GM18909 (cell line): ENCODE results near the gene CACNA1I.

Experiments used
- ATAC-seq: cut with Tn5 transposase; IDR thresholded peaks from one replicate; pipeline ENCODE4 v1.9.1; 2021; ENCODE audit warnings: mild to moderate bottlenecking; ENCODE audit not compliant: unreplicated experiment, poor library complexity

Gene CACNA1I

DNA sequence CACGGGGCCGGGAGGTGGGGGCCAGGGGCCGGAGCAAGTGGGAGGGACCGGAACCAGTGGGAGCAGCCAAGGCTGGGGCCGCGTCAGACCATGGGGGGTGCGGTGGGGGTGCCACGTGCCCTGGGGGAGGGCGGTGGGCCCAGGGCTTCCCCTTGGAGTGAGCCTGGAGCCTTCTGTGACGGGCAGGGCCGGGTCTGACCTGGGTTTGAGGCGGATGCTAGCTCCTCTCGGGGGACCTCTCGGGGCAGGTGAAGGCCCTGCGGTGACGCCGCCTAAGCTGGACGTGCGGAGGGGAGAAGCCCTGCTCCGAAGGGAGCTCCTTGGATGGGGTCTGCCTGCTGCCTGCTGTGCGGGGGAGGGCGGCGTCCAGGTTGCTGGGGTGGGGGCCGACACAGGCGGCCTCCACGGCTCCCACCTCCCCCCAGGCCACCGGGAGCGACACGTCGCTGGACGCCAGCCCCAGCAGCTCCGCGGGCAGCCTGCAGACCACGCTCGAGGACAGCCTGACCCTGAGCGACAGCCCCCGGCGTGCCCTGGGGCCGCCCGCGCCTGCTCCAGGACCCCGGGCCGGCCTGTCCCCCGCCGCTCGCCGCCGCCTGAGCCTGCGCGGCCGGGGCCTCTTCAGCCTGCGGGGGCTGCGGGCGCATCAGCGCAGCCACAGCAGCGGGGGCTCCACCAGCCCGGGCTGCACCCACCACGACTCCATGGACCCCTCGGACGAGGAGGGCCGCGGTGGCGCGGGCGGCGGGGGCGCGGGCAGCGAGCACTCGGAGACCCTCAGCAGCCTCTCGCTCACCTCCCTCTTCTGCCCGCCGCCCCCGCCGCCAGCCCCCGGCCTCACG is 115.0 kb downstream of the CACNA1I start:
- no peak for ATAC-seq

DNA sequence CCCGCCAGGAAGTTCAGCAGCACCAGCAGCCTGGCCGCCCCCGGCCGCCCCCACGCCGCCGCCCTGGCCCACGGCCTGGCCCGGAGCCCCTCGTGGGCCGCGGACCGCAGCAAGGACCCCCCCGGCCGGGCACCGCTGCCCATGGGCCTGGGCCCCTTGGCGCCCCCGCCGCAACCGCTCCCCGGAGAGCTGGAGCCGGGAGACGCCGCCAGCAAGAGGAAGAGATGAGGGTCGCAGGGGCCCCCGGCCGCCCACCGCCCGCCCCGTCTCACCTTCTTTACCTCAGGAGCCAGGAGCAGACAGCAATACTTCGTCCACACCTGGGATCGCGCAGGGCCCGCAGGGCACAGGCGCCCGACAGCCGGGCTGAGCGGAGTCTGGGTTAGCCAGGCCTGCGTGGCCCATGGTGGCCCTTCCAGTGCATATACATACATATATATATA is 115.6 kb downstream of the CACNA1I start:
- ATAC-seq: no peak

- no peak for ATAC-seq
Measured at GRCh38 chr22:39686776-39687525, 116.4 kb downstream of the CACNA1I start.

- no peak for ATAC-seq
Measured at GRCh38 chr22:39688186-39688785, 117.7 kb downstream of the CACNA1I start.

- ATAC-seq: no peak
Measured at GRCh38 chr22:39689421-39689820, 118.9 kb downstream of the CACNA1I start.

GRCh38 chr22:39690881-39691605 is 120.5 kb downstream of the CACNA1I start:
- no peak for ATAC-seq

DNA sequence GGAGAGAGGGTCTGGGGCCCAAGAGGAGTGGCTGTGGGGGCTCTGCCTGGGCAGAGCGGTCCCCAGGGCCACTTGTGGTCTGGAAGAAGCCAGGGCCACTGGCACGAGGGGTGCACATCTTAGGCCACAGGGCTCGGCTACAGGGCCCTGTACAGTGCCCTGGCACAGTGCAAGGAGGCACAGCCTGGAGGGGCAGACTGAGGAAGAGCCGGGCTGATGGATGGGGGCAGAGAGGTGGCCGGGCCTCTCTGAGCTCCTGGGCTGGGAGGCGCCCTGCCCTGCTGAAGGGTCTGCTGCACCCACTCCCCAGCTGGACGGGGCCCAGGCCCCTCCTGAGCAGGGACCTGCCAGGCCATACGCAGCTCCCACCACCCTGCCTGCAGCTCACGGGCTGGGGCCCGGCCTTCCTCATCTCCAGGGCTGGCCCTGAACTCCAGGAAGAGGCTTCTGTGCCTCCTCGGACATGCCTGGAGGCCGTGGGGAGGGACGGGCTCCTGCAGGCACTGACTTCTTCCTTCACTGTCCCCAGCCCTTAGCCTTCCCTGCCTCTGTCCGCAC is 123.5 kb downstream of the CACNA1I start:
- ATAC-seq: no peak

- no peak for ATAC-seq
Measured at GRCh38 chr22:39697790-39698430, 127.4 kb downstream of the CACNA1I start.

DNA sequence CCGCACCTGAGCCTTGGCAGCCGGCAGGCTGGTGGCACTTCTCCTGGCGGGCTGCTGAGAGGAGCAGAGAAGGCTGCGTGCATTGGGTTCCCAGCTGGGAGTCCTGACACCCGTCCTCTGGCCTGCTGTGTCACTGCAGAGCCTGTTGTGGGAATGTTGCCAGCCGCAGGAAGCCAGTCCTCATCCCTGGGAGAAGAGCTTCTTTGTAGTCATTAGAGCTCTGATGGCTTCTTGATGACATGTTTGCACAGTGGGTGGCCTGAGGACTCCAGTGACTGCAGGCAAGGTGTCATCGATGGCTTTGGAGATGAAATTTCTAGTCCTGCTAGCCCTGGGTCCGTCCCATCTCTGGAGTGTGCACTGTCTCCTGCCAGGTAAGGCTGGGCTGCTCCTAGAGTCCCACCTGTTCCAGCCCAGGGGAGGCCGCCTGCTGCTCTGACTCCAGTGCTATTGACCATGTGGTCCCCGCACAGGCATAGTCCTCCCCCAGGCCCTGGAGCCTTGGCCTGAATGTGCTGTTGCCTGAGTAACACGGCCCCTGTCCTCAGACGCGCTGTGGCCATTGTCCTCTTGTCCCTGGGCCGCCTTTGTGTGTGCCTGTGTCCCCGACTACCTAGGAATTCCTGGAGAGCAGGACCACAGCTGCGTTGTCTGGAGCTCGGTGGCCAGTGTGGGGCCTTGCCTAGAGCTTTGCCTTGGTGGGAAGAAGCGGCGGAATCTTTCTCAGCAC is 129.2 kb downstream of the CACNA1I start:
- no peak for ATAC-seq

- no peak for ATAC-seq
Measured at GRCh38 chr22:39700565-39700964, 130.0 kb downstream of the CACNA1I start.

GRCh38 chr22:39703091-39703490 is 132.5 kb downstream of the CACNA1I start:
- ATAC-seq: no peak

GRCh38 chr22:39703928-39704639 is 133.5 kb downstream of the CACNA1I start:
- no peak for ATAC-seq

GRCh38 chr22:39705386-39705785 is 134.8 kb downstream of the CACNA1I start:
- no peak for ATAC-seq

DNA sequence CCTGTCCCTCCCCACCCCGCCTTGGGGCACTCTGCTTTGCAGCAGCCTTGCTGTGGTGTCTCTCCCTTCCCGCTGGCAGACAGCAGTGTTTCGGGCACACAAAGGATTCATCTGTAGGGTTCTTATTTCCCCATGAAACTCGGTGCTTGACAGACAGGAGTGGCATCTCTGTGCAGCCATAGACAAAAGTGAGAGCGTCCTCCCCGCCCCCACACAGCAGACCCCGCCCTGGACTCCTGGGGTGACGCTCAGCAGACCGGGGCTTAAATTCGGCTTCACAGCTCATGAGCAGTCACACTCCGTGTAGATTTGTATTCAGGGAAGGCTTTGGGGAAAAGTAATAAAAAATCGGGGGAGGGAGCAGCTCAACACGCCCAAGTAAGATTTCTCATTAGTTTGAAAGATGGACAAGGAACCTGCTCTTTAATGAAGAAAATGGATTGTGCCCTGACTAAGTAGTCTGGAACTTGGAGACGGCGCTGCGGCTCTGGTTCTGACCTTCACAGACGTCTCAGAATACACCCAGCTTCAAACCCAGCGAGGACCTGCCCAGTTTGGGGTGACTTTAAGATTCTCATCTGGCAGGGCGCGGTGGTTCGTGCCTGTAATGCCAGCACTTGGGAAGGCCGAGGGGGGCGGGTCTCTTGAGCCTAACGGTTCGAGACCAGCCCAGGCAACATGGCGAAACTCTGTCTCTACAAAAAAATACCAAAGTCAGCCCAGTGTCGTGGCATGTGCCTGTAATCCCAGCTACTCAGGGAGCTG is 136.0 kb downstream of the CACNA1I start:
- no peak for ATAC-seq

GRCh38 chr22:39707351-39707750 is 136.8 kb downstream of the CACNA1I start:
- no peak for ATAC-seq

DNA sequence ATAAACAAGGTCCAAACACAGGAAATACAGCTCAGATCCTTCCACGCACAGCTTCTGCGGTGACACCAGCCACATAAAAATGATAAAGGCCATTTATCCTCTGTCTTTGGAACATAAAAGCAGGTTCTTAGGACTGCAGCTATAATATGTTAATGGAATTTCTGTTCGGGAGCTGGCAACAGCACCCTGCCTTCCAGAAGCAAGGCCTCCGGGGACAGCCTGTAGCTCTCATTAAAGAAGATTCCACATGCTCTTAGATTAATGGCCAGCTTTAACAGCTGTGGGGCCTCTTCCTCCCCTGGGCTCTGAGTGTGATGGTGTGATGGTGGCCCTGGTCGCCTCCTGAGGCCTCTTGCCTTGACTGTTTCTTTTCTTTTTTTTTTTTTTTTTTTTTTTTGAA is 137.3 kb downstream of the CACNA1I start:
- no peak for ATAC-seq

DNA sequence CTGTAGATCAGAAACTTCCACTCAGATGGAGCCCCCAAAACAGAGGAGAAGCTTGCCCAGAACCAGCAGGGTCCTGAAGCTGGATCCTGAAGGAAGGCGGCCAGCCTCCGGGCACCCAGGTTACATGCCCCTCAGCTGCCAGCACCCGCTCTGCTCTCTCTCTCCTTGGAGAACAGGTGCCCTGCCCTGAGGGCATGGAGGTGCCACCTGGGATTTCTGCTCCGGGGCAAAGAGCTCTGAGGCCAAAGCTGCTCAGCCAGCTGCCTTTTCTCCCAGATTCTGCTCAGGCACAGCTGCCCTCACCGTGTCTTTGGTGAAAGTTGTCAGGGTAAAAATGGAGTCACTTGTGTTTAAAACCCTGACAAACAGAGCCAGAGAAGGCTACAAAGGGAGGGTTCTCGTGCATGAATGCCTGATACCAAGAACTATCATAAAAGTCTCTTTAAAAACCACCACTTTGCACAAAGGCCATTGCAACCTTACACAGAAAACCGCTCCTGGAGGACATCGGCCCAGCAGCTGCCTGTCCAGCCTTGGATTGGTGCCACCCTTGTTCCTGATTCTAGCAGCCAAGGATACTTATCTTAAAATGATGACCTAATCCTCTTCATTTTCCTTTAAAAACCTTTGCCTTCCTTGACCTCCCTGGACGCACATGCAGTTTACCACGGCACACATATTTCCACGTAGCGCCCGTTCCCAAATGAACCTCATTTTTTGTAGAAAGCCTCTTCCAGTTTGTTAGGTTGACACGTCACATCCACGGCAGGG is 140.0 kb downstream of the CACNA1I start:
- no peak for ATAC-seq
